Measurements from ENCODE around the gene MVP.

DNA sequence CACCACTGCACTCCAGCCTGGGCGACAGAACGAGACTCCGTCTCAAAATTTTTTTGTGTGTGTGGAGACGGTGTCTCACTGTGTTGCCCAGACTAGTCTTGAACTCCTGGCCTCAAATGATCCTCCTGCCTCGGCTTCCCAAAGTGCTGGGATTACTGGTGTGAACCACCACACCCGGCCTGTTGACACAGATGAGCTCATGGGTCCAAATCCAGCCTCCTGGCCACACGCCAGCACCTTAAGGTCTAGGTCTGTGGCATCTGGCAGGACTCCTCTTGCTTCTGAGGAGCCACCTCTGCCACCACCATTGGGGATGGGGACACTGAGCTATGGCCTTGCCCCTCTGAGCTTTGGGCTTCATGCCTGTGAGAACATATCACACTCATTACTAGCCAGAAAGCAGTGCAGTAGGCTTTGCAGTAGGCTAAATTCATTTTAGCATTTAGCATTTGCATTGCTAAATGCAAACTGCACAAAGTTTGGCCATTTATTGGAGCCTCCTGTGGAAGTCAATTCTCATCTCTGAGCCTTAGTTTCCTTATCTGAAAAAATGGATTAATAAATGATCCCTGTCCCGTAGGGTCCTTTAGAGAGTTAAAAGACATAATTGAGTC is 48.2 kb downstream of the MVP start:
- TF ChIP-seq, protein P1, sequence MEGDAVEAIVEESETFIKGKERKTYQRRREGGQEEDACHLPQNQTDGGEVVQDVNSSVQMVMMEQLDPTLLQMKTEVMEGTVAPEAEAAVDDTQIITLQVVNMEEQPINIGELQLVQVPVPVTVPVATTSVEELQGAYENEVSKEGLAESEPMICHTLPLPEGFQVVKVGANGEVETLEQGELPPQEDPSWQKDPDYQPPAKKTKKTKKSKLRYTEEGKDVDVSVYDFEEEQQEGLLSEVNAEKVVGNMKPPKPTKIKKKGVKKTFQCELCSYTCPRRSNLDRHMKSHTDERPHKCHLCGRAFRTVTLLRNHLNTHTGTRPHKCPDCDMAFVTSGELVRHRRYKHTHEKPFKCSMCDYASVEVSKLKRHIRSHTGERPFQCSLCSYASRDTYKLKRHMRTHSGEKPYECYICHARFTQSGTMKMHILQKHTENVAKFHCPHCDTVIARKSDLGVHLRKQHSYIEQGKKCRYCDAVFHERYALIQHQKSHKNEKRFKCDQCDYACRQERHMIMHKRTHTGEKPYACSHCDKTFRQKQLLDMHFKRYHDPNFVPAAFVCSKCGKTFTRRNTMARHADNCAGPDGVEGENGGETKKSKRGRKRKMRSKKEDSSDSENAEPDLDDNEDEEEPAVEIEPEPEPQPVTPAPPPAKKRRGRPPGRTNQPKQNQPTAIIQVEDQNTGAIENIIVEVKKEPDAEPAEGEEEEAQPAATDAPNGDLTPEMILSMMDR (IDR thresholded peaks at IDR 0.05 in 8 of 11, conservative IDR thresholded peaks at IDR 0.05 in 3 of 11) = no peak
- TF ChIP-seq POLR2A (IDR thresholded peaks at IDR 0.05) (no peak), POLR2AphosphoS5 (IDR thresholded peaks at IDR 0.05) (no peak)

Data from spleen (tissue), 7 donors.